HepG2 (cell line): ENCODE measurements around the gene NUP155. TPM values are rescaled to one million over a fixed set of nuclear protein-coding genes. Genes with fewer than 3 reads are reported as not detected.

Experiments
- ARNT2 ChIP-seq: sonication (generic); formaldehyde crosslinking; IDR thresholded peaks from 2 replicates; pipeline ENCODE4 v1.8.0; 2022; ENCODE audit warnings: mild to moderate bottlenecking, low read depth, missing genetic modification reagents, moderate library complexity
- CEBPB ChIP-seq: IDR thresholded peaks from 2 replicates; pipeline ENCODE4 v1.6.1; 2011; ENCODE audit warnings: low read depth, low read length, improper control_type of control experiment, borderline replicate concordance
- FOXK1 ChIP-seq: sonication (generic); formaldehyde crosslinking; IDR thresholded peaks from 2 replicates; pipeline ENCODE4 v1.4.0; 2020; ENCODE audit warnings: low read depth, missing genetic modification reagents, borderline replicate concordance
- GTF3A ChIP-seq: sonication (generic); formaldehyde crosslinking; conservative IDR thresholded peaks from 2 replicates; pipeline ENCODE4 v1.4.0; 2020; ENCODE audit warnings: mild to moderate bottlenecking, missing genetic modification reagents
- ISL2 ChIP-seq: sonication (generic); formaldehyde crosslinking; IDR thresholded peaks from 2 replicates; pipeline ENCODE4 v1.5.0; 2020; ENCODE audit warnings: missing genetic modification reagents
- MEIS1 ChIP-seq: sonication (generic); formaldehyde crosslinking; IDR thresholded peaks from 2 replicates; pipeline ENCODE4 v1.9.0; 2021; ENCODE audit warnings: mild to moderate bottlenecking, missing genetic modification reagents, moderate library complexity, borderline replicate concordance
- MIXL1 ChIP-seq: IDR thresholded peaks from 2 replicates; pipeline ENCODE4 v1.6.1; 2016
- NCOA2 ChIP-seq: sonication (generic); formaldehyde crosslinking; IDR thresholded peaks from 2 replicates; pipeline ENCODE4 v1.8.0; 2022; ENCODE audit warnings: inconsistent platforms
- PAX8 ChIP-seq: sonication (generic); formaldehyde crosslinking; IDR thresholded peaks from 2 replicates; pipeline ENCODE4 v1.8.0; 2022; ENCODE audit warnings: mild to moderate bottlenecking, missing genetic modification reagents, borderline replicate concordance
- POLR2AphosphoS2 ChIP-seq: IDR thresholded peaks from 2 replicates; pipeline ENCODE4 v1.6.1; 2011; ENCODE audit warnings: low read depth, low read length, improper control_type of control experiment
- SKI ChIP-seq: fragments of 450-650 bp; IDR thresholded peaks from one replicate; pipeline ENCODE4 v1.6.1; 2018; ENCODE audit warnings: mild to moderate bottlenecking; ENCODE audit not compliant: partially characterized antibody
- ZNF432 ChIP-seq: sonication (generic); formaldehyde crosslinking; IDR thresholded peaks from 2 replicates; pipeline ENCODE4 v1.5.0; 2020; ENCODE audit warnings: missing genetic modification reagents, mild to moderate bottlenecking, borderline replicate concordance
- ZNF616 ChIP-seq: sonication (generic); formaldehyde crosslinking; IDR thresholded peaks from 2 replicates; pipeline ENCODE4 v1.5.0; 2020; ENCODE audit warnings: low read depth, mild to moderate bottlenecking, missing genetic modification reagents
- ZNF816 ChIP-seq: sonication (generic); formaldehyde crosslinking; IDR thresholded peaks from 2 replicates; pipeline ENCODE4 v1.8.0; 2022; ENCODE audit warnings: missing genetic modification reagents, mild to moderate bottlenecking, borderline replicate concordance
- ZSCAN21 ChIP-seq: sonication (generic); formaldehyde crosslinking; IDR thresholded peaks from 2 replicates; pipeline ENCODE4 v1.8.0; 2022; ENCODE audit warnings: mild to moderate bottlenecking, missing genetic modification reagents, moderate library complexity, borderline replicate concordance
- polyA plus RNA-seq, 8 experiments: library from polyadenylated mRNA; depleted of rRNA in 3 of 8; stranded (reverse) in 7 of 8; unstranded in 1 of 8; fragments of >200 nt; fragmentation: Illumina TruSeq in 4 of 8; extraction: Trizol in 4 of 8; gene quantifications; 2 replicates each; pipeline versions ENCODE4 v1.2.1 to v1.2.3, GENCODE V29; 2011 to 2016; ENCODE audit warnings: low read depth in 4 of 8, missing spikeins in 1 of 8, mixed read lengths in 1 of 8; ENCODE audit not compliant: insufficient read depth in 1 of 8
- total RNA-seq, 5 experiments: library from RNA; depleted of rRNA; stranded (reverse); fragments of >200 nt; fragmentation: Illumina TruSeq; extraction: Trizol; gene quantifications; 2 replicates each; pipeline ENCODE4 v1.2.3, GENCODE V29; 2016; ENCODE audit warnings: low read depth in 1 of 5
- TF ChIP-seq, protein P1 (sequence below): sonication (generic); formaldehyde crosslinking; IDR thresholded peaks from 2 replicates; pipeline ENCODE4 v1.4.0; 2020; ENCODE audit warnings: missing genetic modification reagents, borderline replicate concordance

Gene NUP155
- total and polyA plus RNA-seq, 2 of the 13 experiments (the other 11 are each of a cell fraction or from before 2014, with no cell fraction given) = 13.0 to 57.4 TPM

DNA sequence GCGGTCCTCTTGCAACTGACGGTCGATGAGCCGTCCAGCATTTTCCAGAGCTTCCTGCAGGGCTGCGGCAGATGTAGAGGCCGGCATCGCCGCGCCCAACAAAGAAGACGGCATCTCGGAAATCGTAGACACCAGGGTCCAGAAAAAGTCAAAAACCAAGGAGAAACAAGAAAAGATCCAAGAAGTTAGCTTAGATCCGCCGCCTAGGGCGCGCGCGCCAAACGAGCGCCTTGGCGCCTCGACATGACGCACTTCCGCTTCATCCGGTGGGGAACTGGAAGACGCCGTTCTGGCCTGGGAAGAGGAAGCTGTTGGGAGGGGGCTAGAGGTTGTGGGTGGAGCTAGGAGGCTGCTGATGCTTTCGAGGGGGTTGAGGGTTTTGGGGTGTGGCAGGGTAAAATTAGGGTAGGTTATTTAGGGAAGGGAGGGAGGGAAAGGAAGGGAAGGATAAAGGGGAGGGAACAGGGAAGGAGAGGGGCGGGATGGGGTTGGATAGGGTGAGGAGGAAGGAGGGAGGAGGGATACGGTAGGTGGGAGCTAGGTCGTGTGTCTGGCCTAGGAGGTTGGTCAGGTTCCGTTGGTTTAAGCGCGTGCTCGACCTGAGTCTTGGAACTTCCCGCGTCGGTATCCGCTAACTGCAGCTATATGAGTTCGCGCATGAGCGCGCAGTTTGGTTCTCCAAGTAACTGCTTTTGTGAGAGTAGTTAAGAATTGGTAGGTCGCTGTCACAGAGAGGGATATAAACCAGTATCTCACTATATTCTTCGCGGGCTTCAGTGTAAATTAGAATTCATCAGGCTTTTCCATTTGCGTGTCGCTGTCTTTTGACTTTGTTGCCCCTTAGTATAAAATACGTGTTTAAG lies at the start of gene NUP155 (continued):
- TF ChIP-seq, protein P1, sequence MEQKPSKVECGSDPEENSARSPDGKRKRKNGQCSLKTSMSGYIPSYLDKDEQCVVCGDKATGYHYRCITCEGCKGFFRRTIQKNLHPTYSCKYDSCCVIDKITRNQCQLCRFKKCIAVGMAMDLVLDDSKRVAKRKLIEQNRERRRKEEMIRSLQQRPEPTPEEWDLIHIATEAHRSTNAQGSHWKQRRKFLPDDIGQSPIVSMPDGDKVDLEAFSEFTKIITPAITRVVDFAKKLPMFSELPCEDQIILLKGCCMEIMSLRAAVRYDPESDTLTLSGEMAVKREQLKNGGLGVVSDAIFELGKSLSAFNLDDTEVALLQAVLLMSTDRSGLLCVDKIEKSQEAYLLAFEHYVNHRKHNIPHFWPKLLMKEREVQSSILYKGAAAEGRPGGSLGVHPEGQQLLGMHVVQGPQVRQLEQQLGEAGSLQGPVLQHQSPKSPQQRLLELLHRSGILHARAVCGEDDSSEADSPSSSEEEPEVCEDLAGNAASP (CRISPR knock-in tag) = no peak
- TF ChIP-seq ZNF816 (CRISPR knock-in tag) (no peak), ZSCAN21 (CRISPR knock-in tag) (no peak), NCOA2 (no peak; the same call in 1 of the 2 replicates), MIXL1 (CRISPR knock-in tag) (peak; percentile 54; the same call in 1 of the 2 replicates), PAX8 (no peak), GTF3A (CRISPR knock-in tag) (no peak), ZNF616 (CRISPR knock-in tag) (no peak), POLR2AphosphoS2 (no peak), ARNT2 (CRISPR knock-in tag) (peak; percentile 72; the same call in 1 of the 2 replicates), CEBPB (no peak), SKI (no peak), MEIS1 (no peak), ZNF432 (CRISPR knock-in tag) (no peak), FOXK1 (CRISPR knock-in tag) (peak; percentile 88; the same call in 1 of the 2 replicates), ISL2 (CRISPR knock-in tag) (0 out of 2 replicates have a peak, but pooled peaks have one; percentile 27)
